Temporal lobe (tissue), 2 donors: ENCODE results near the gene CDK19. TPM values are rescaled to one million over a fixed set of nuclear protein-coding genes. Genes with fewer than 3 reads are reported as not detected.

ENCODE experiments used
- small RNA-seq: library from RNA; depleted of rRNA; stranded (forward); fragments of <200 nt; gene quantifications from one replicate; pipeline ENCODE3, GENCODE V24; 2014; ENCODE audit warnings: low replicate concordance
- total RNA-seq: library from RNA; depleted of rRNA; stranded (reverse); fragments of >200 nt; gene quantifications from one replicate; pipeline ENCODE4 v1.2.3, GENCODE V29; 2014

CDK19 gene
- total RNA-seq, 1 donor from 2014 or later: 59.0 TPM

Small RNAs within 50 kb of the gene (small RNA-seq; reads per million reads assigned to genes)
- gene RNU6-1115P (not detected), gene RNU6-957P (not detected), gene SNORA40C (not detected)

Other genes starting within 250 kb of the CDK19 start
- 79.7 TPM for gene AMD1, start 59.3 kb upstream of the CDK19 start, total RNA-seq
- 44.5 TPM for gene GTF3C6, start 143.2 kb upstream of the CDK19 start, total RNA-seq
- gene RPF2, start 166.6 kb upstream of the CDK19 start, total RNA-seq: 10.3 TPM